ENCODE data around the gene BAIAP2. TPM values are rescaled to one million over a fixed set of nuclear protein-coding genes. Genes with fewer than 3 reads are reported as not detected.

The BAIAP2 gene, protein sequence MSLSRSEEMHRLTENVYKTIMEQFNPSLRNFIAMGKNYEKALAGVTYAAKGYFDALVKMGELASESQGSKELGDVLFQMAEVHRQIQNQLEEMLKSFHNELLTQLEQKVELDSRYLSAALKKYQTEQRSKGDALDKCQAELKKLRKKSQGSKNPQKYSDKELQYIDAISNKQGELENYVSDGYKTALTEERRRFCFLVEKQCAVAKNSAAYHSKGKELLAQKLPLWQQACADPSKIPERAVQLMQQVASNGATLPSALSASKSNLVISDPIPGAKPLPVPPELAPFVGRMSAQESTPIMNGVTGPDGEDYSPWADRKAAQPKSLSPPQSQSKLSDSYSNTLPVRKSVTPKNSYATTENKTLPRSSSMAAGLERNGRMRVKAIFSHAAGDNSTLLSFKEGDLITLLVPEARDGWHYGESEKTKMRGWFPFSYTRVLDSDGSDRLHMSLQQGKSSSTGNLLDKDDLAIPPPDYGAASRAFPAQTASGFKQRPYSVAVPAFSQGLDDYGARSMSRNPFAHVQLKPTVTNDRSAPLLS
- total RNA-seq (10 to 100 TPM in 3 of 6 donors, 1 to 10 TPM in 3; 4.7 to 13.2 (median 8.6) TPM), polyA plus RNA-seq (10 to 100 TPM; 11.6 to 16.4 TPM)

DNA sequence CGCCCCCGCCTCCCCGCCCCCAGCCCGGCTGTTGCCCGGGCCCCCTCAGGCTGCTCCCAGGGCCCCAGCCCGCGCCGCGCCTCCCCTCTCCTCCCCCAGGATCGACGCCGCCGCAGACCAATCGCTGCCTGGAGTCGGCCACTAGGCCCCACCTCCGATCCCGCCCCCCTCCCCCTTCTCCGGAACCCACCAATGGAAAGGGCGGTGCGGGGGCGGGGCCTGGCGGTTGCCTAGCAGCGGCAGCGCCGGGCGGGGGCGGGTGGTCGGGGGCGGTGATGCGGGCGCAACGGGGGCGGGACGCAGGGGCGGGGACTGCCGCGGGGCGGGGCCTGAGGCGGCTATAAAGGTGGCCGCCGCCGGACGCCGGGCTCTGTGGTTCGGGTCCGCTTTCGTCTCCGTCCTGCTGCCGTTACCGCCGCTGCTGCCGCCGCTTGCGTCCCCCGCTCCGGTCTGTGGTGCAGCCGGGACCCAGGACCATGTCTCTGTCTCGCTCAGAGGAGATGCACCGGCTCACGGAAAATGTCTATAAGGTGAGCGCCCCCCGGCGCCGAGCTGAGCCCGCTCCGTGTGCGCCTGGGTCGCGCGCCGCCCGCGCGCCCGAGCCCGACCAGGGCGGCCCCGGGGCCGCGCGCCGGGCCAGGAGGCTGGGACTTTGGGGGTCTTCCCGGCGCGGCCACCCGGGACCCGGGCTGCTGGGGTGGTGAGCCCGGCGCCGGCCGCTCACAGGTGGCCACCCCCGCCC lies at the start of gene BAIAP2:
Gene BAIAP2 (plus strand): TSS at position 373 of the 742 bp plus-strand sequence. CDS start 104 bp downstream, at position 477.
- Histone ChIP-seq H3K36me3 (no peaks in the 10 kb centered on the region), H3K27ac (no peak within 1 kb of the TSS), H3K4me1 (peaks cover 11 to 27% (median 23%) of the 10 kb centered on the region in 3 donors), H3K9me3 (no peaks in the 10 kb centered on the region), H3K27me3 (no peaks in the 10 kb centered on the region), H3K4me3 (peak within 1 kb of the TSS; percentile 35 to 60 (median 46))
- FAIRE-seq (no peak), DNase-seq (peak; percentile 94 to 100 (median 98)), ATAC-seq (peak; percentile 71 to 83 (median 78))
- TF ChIP-seq, protein P1, sequence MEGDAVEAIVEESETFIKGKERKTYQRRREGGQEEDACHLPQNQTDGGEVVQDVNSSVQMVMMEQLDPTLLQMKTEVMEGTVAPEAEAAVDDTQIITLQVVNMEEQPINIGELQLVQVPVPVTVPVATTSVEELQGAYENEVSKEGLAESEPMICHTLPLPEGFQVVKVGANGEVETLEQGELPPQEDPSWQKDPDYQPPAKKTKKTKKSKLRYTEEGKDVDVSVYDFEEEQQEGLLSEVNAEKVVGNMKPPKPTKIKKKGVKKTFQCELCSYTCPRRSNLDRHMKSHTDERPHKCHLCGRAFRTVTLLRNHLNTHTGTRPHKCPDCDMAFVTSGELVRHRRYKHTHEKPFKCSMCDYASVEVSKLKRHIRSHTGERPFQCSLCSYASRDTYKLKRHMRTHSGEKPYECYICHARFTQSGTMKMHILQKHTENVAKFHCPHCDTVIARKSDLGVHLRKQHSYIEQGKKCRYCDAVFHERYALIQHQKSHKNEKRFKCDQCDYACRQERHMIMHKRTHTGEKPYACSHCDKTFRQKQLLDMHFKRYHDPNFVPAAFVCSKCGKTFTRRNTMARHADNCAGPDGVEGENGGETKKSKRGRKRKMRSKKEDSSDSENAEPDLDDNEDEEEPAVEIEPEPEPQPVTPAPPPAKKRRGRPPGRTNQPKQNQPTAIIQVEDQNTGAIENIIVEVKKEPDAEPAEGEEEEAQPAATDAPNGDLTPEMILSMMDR (IDR thresholded peaks at IDR 0.05) = no peak
- intact Hi-C loops (cut with DNase I) = no loop called here
- WGBS, 2 donors = 1% methylated on average over 18 to 92 of the region's 92 CpGs

DNA sequence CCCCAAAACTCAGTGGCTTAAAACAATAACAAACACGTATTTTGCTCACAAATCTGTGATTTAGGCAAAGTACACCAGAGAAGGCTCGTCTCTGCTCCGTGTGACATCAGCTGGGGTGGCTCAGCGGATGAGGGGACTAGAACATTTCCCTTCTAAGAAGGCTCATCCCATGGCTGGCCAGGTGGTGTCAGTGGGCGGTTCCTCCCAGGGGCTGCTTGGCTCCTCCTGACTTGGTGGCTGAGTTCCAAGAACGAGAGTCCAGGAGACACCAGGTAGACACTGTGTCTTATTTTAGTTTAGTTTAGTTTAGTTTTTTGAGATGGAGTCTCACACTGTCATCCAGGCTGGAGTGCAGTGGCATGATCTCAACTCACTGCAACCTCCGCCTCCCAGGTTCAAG lies 48.9 kb upstream of the BAIAP2 start:
- Histone ChIP-seq H3K27me3 (no peaks in the 10 kb centered on the region), H3K9me3 (no peaks in the 10 kb centered on the region), H3K27ac (no peak overlapping the region), H3K4me1 (peaks cover 0 to 9% (median 0%) of the 10 kb centered on the region in 3 donors), H3K36me3 (no peaks in the 10 kb centered on the region), H3K4me3 (no peak overlapping the region)
- TF ChIP-seq, protein P1 (IDR thresholded peaks at IDR 0.05) = no peak
- FAIRE-seq (no peak), DNase-seq (no peak), ATAC-seq (no peak)
- WGBS, 2 donors = 68 to 78% methylated on average over 7 of the region's 7 CpGs
- intact Hi-C loops (cut with DNase I) = no loop called here

DNA sequence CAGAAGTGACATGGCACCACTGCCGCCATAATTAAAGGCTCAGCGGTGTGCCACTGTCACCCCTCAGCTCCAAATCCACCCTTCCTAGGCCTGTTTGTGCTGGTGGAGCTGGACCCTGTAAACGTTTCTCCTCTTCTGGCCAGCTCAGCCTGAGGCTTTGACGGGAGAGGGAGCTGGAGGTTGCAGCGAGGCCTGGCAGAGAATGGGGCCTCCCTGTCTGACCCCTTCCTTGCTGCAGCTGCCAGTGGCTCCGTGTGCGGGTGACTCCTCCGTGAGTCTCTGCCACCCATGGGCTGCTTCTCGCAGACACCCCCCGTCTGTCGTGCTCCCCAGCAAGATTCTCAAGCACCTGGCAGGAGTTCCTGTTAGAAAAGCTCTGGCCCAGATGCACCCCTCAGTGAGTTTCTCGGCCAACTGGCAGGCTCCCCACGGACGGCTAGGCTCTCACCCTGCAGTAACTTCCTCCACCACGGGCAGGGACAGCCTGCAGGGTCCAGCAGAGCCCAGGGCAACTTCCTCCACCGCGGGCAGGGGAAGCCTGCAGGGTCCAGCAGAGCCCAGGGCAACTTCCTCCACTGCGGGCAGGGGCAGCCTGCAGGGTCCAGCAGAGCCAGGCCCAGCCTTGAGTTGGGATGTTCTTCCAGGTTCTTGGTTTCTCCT lies 48.0 kb upstream of the BAIAP2 start:
- Histone ChIP-seq H3K9me3 (no peaks in the 10 kb centered on the region), H3K4me1 (peaks cover 0 to 6% (median 0%) of the 10 kb centered on the region in 3 donors), H3K27ac (no peak overlapping the region), H3K27me3 (no peaks in the 10 kb centered on the region), H3K36me3 (no peaks in the 10 kb centered on the region), H3K4me3 (no peak overlapping the region)
- DNase-seq (no peak), FAIRE-seq (no peak), ATAC-seq (peak in 1 of 4 donors; percentile 49)
- intact Hi-C loops (cut with DNase I) = no loop called here
- TF ChIP-seq, protein P1 (IDR thresholded peaks at IDR 0.05) = no peak
- WGBS, 2 donors = 58 to 69% methylated on average over 16 to 18 of the region's 18 CpGs

DNA sequence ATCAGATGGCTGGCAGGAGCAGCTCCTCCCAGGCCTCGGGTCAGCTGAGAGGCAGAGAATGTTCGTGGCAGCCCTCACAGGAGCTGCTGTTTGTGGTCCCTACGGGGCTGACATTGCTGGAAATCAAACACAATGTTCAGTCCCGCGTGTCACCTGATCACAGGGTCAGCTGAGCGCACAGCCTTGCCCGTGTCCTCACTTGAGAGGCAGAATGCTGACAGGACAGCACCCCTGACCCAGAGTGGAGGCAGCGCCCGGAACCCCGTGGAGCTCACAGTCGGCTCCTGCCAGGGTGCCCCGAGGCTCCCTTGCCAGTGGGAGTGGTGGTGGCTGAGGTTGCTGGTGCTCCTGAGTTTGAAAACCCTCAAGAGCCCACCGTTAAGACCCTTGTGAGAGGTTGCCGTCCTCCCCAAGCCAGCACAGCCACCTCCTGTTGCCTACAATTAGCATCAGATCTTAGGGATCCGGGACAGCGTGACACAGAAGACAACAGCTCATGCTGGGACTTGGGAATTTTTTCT lies 47.0 kb upstream of the BAIAP2 start:
- intact Hi-C loops (cut with DNase I) = no loop called here
- TF ChIP-seq, protein P1 (IDR thresholded peaks at IDR 0.05) = no peak

More for the DNA sequence above, 47.0 kb upstream of the BAIAP2 start:
- H3K4me1 ChIP-seq = peaks cover 0 to 11% (median 3%) of the 10 kb centered on the region in 3 donors
- H3K4me3 ChIP-seq = no peak overlapping the region
- WGBS, 2 donors = 59 to 60% methylated on average over 16 of the region's 16 CpGs
- no peaks in the 10 kb centered on the region for H3K9me3 ChIP-seq
- FAIRE-seq = no peak
- H3K27me3 ChIP-seq = no peaks in the 10 kb centered on the region
- DNase-seq = no peak
- no peaks in the 10 kb centered on the region for H3K36me3 ChIP-seq
- no peak overlapping the region for H3K27ac ChIP-seq
- ATAC-seq = no peak
